GM21786 (cell line): ENCODE data around the gene ZDHHC1.
A peak's percentile ranks its signal among the peaks of the same experiment; 100 is the strongest.

ENCODE experiments used
- ATAC-seq: cut with Tn5 transposase; IDR thresholded peaks from one replicate; pipeline ENCODE4 v1.9.1; 2021; ENCODE audit not compliant: unreplicated experiment

Gene ZDHHC1

GRCh38 chr16:67415872-67416793 lies at the start of gene ZDHHC1:
Gene ZDHHC1, minus strand, starts transcription at chr16:67416477. Its CDS starts 8,702 bp downstream, at chr16:67407775.
- peak; percentile 47 for ATAC-seq

GRCh38 chr16:67464565-67464964 lies 48.3 kb upstream of the ZDHHC1 start:
- no peak for ATAC-seq

- ATAC-seq = no peak
Measured at GRCh38 chr16:67463691-67464090, 47.4 kb upstream of the ZDHHC1 start.

GRCh38 chr16:67463059-67463458 lies 46.8 kb upstream of the ZDHHC1 start:
- ATAC-seq = no peak

- ATAC-seq = no peak
Measured at GRCh38 chr16:67462279-67462655, 46.0 kb upstream of the ZDHHC1 start.

GRCh38 chr16:67461600-67462278 lies 45.5 kb upstream of the ZDHHC1 start:
- ATAC-seq = no peak

- ATAC-seq = no peak
Measured at GRCh38 chr16:67460961-67461360, 44.7 kb upstream of the ZDHHC1 start.

GRCh38 chr16:67460168-67460567 lies 43.9 kb upstream of the ZDHHC1 start:
- no peak for ATAC-seq

- ATAC-seq = no peak
Measured at GRCh38 chr16:67459861-67460150, 43.5 kb upstream of the ZDHHC1 start.

- no peak for ATAC-seq
Measured at GRCh38 chr16:67459066-67459860, 43.0 kb upstream of the ZDHHC1 start.

- ATAC-seq = no peak
Measured at GRCh38 chr16:67458121-67458641, 41.9 kb upstream of the ZDHHC1 start.

GRCh38 chr16:67457611-67458010 lies 41.3 kb upstream of the ZDHHC1 start:
- ATAC-seq = no peak

- ATAC-seq = no peak
Measured at GRCh38 chr16:67456391-67457081, 40.3 kb upstream of the ZDHHC1 start.

GRCh38 chr16:67454852-67455251 lies 38.6 kb upstream of the ZDHHC1 start:
- ATAC-seq = no peak

- ATAC-seq = no peak
Measured at GRCh38 chr16:67454104-67454503, 37.8 kb upstream of the ZDHHC1 start.

- ATAC-seq = no peak
Measured at GRCh38 chr16:67451704-67452435, 35.6 kb upstream of the ZDHHC1 start.

GRCh38 chr16:67451061-67451703 lies 34.9 kb upstream of the ZDHHC1 start:
- ATAC-seq = no peak

GRCh38 chr16:67449739-67450138 lies 33.5 kb upstream of the ZDHHC1 start:
- ATAC-seq = no peak

- ATAC-seq = no peak
Measured at GRCh38 chr16:67449336-67449735, 33.1 kb upstream of the ZDHHC1 start.

- no peak for ATAC-seq
Measured at GRCh38 chr16:67448580-67448979, 32.3 kb upstream of the ZDHHC1 start.
